ENCODE measurements around the gene MKLN1.

MKLN1 gene

GRCh38 chr7:131518626-131519025 lies 190.9 kb downstream of the MKLN1 start:
- Histone ChIP-seq H3K9ac (ENCODE audit: low read depth, low read length) (no peak overlapping the region), H3K4me3 (ENCODE audit: low read length) (no peak overlapping the region), H3K9me3 (ENCODE audit: insufficient read depth, low read depth, low read length) (no peaks in the 10 kb centered on the region), H3K36me3 (ENCODE audit: insufficient read depth, low read depth, low read length) (peaks cover 37% of the 10 kb centered on the region), H3K27ac (ENCODE audit: low read length) (no peak overlapping the region), H3K27me3 (ENCODE audit: insufficient read depth, low read length) (no peaks in the 10 kb centered on the region), H3K4me1 (ENCODE audit: insufficient read depth, low read length) (peaks cover 29% of the 10 kb centered on the region)

GRCh38 chr7:131521651-131522163 lies 194.0 kb downstream of the MKLN1 start:
- Histone ChIP-seq H3K4me1 (ENCODE audit: insufficient read depth, low read length) (peaks cover 36% of the 10 kb centered on the region), H3K27ac (ENCODE audit: low read length) (no peak overlapping the region), H3K27me3 (ENCODE audit: insufficient read depth, low read length) (no peaks in the 10 kb centered on the region), H3K9ac (ENCODE audit: low read depth, low read length) (no peak overlapping the region), H3K4me3 (ENCODE audit: low read length) (no peak overlapping the region), H3K9me3 (ENCODE audit: insufficient read depth, low read depth, low read length) (no peaks in the 10 kb centered on the region), H3K36me3 (ENCODE audit: insufficient read depth, low read depth, low read length) (peaks cover 52% of the 10 kb centered on the region)

GRCh38 chr7:131522325-131522930 lies 194.8 kb downstream of the MKLN1 start:
- H3K36me3 ChIP-seq (ENCODE audit: insufficient read depth, low read depth, low read length): peaks cover 45% of the 10 kb centered on the region
- no peak overlapping the region for H3K27ac ChIP-seq (ENCODE audit: low read length)
- H3K27me3 ChIP-seq (ENCODE audit: insufficient read depth, low read length): no peaks in the 10 kb centered on the region
- peaks cover 36% of the 10 kb centered on the region for H3K4me1 ChIP-seq (ENCODE audit: insufficient read depth, low read length)
- peak overlapping the region; percentile 11; the same call in 1 of the 2 replicates for H3K4me3 ChIP-seq (ENCODE audit: low read length)
- no peaks in the 10 kb centered on the region for H3K9me3 ChIP-seq (ENCODE audit: insufficient read depth, low read depth, low read length)
- no peak overlapping the region for H3K9ac ChIP-seq (ENCODE audit: low read depth, low read length)

- Histone ChIP-seq H3K27me3 (ENCODE audit: insufficient read depth, low read length) (no peaks in the 10 kb centered on the region), H3K4me3 (ENCODE audit: low read length) (no peak overlapping the region), H3K36me3 (ENCODE audit: insufficient read depth, low read depth, low read length) (peaks cover 41% of the 10 kb centered on the region), H3K27ac (ENCODE audit: low read length) (no peak overlapping the region), H3K9ac (ENCODE audit: low read depth, low read length) (no peak overlapping the region), H3K4me1 (ENCODE audit: insufficient read depth, low read length) (peaks cover 38% of the 10 kb centered on the region), H3K9me3 (ENCODE audit: insufficient read depth, low read depth, low read length) (no peaks in the 10 kb centered on the region)
Observed at GRCh38 chr7:131524115-131524514, 196.4 kb downstream of the MKLN1 start.

GRCh38 chr7:131524703-131525102 lies 197.0 kb downstream of the MKLN1 start:
- Histone ChIP-seq H3K4me1 (ENCODE audit: insufficient read depth, low read length) (peaks cover 38% of the 10 kb centered on the region), H3K9ac (ENCODE audit: low read depth, low read length) (no peak overlapping the region), H3K27me3 (ENCODE audit: insufficient read depth, low read length) (no peaks in the 10 kb centered on the region), H3K36me3 (ENCODE audit: insufficient read depth, low read depth, low read length) (peaks cover 41% of the 10 kb centered on the region), H3K4me3 (ENCODE audit: low read length) (no peak overlapping the region), H3K9me3 (ENCODE audit: insufficient read depth, low read depth, low read length) (no peaks in the 10 kb centered on the region), H3K27ac (ENCODE audit: low read length) (no peak overlapping the region)

- no peak overlapping the region for H3K4me3 ChIP-seq (ENCODE audit: low read length)
- peaks cover 32% of the 10 kb centered on the region for H3K4me1 ChIP-seq (ENCODE audit: insufficient read depth, low read length)
- peaks cover 35% of the 10 kb centered on the region for H3K36me3 ChIP-seq (ENCODE audit: insufficient read depth, low read depth, low read length)
- no peaks in the 10 kb centered on the region for H3K27me3 ChIP-seq (ENCODE audit: insufficient read depth, low read length)
- no peak overlapping the region for H3K27ac ChIP-seq (ENCODE audit: low read length)
- no peak overlapping the region for H3K9ac ChIP-seq (ENCODE audit: low read depth, low read length)
- H3K9me3 ChIP-seq (ENCODE audit: insufficient read depth, low read depth, low read length): no peaks in the 10 kb centered on the region
Observed at GRCh38 chr7:131525820-131526219, 198.1 kb downstream of the MKLN1 start.

GRCh38 chr7:131527456-131527855 lies 199.8 kb downstream of the MKLN1 start:
- H3K9ac ChIP-seq (ENCODE audit: low read depth, low read length): no peak overlapping the region
- H3K4me1 ChIP-seq (ENCODE audit: insufficient read depth, low read length): peaks cover 37% of the 10 kb centered on the region
- no peak overlapping the region for H3K27ac ChIP-seq (ENCODE audit: low read length)
- H3K36me3 ChIP-seq (ENCODE audit: insufficient read depth, low read depth, low read length): peaks cover 43% of the 10 kb centered on the region
- H3K4me3 ChIP-seq (ENCODE audit: low read length): no peak overlapping the region
- no peaks in the 10 kb centered on the region for H3K9me3 ChIP-seq (ENCODE audit: insufficient read depth, low read depth, low read length)
- no peaks in the 10 kb centered on the region for H3K27me3 ChIP-seq (ENCODE audit: insufficient read depth, low read length)

- H3K27me3 ChIP-seq (ENCODE audit: insufficient read depth, low read length): no peaks in the 10 kb centered on the region
- H3K4me3 ChIP-seq (ENCODE audit: low read length): no peak overlapping the region
- no peak overlapping the region for H3K9ac ChIP-seq (ENCODE audit: low read depth, low read length)
- H3K4me1 ChIP-seq (ENCODE audit: insufficient read depth, low read length): peaks cover 32% of the 10 kb centered on the region
- H3K27ac ChIP-seq (ENCODE audit: low read length): no peak overlapping the region
- no peaks in the 10 kb centered on the region for H3K9me3 ChIP-seq (ENCODE audit: insufficient read depth, low read depth, low read length)
- H3K36me3 ChIP-seq (ENCODE audit: insufficient read depth, low read depth, low read length): peaks cover 57% of the 10 kb centered on the region
Observed at GRCh38 chr7:131529179-131529578, 201.5 kb downstream of the MKLN1 start.

GRCh38 chr7:131529617-131530016 lies 201.9 kb downstream of the MKLN1 start:
- H3K27ac ChIP-seq (ENCODE audit: low read length): no peak overlapping the region
- no peaks in the 10 kb centered on the region for H3K9me3 ChIP-seq (ENCODE audit: insufficient read depth, low read depth, low read length)
- no peaks in the 10 kb centered on the region for H3K27me3 ChIP-seq (ENCODE audit: insufficient read depth, low read length)
- H3K36me3 ChIP-seq (ENCODE audit: insufficient read depth, low read depth, low read length): peaks cover 55% of the 10 kb centered on the region
- peaks cover 28% of the 10 kb centered on the region for H3K4me1 ChIP-seq (ENCODE audit: insufficient read depth, low read length)
- H3K9ac ChIP-seq (ENCODE audit: low read depth, low read length): no peak overlapping the region
- no peak overlapping the region for H3K4me3 ChIP-seq (ENCODE audit: low read length)

- no peak overlapping the region for H3K4me3 ChIP-seq (ENCODE audit: low read length)
- no peaks in the 10 kb centered on the region for H3K9me3 ChIP-seq (ENCODE audit: insufficient read depth, low read depth, low read length)
- no peak overlapping the region for H3K9ac ChIP-seq (ENCODE audit: low read depth, low read length)
- H3K4me1 ChIP-seq (ENCODE audit: insufficient read depth, low read length): peaks cover 24% of the 10 kb centered on the region
- H3K36me3 ChIP-seq (ENCODE audit: insufficient read depth, low read depth, low read length): peaks cover 56% of the 10 kb centered on the region
- no peaks in the 10 kb centered on the region for H3K27me3 ChIP-seq (ENCODE audit: insufficient read depth, low read length)
- H3K27ac ChIP-seq (ENCODE audit: low read length): no peak overlapping the region
Observed at GRCh38 chr7:131530137-131530536, 202.5 kb downstream of the MKLN1 start.

GRCh38 chr7:131532570-131533091 lies 205.0 kb downstream of the MKLN1 start:
- Histone ChIP-seq H3K4me3 (ENCODE audit: low read length) (no peak overlapping the region), H3K27me3 (ENCODE audit: insufficient read depth, low read length) (no peaks in the 10 kb centered on the region), H3K36me3 (ENCODE audit: insufficient read depth, low read depth, low read length) (peaks cover 73% of the 10 kb centered on the region), H3K27ac (ENCODE audit: low read length) (no peak overlapping the region), H3K9ac (ENCODE audit: low read depth, low read length) (no peak overlapping the region), H3K4me1 (ENCODE audit: insufficient read depth, low read length) (peaks cover 24% of the 10 kb centered on the region), H3K9me3 (ENCODE audit: insufficient read depth, low read depth, low read length) (no peaks in the 10 kb centered on the region)

- Histone ChIP-seq H3K36me3 (ENCODE audit: insufficient read depth, low read depth, low read length) (peaks cover 78% of the 10 kb centered on the region), H3K4me1 (ENCODE audit: insufficient read depth, low read length) (peaks cover 25% of the 10 kb centered on the region)
Observed at GRCh38 chr7:131533151-131533559, 205.5 kb downstream of the MKLN1 start.

More at GRCh38 chr7:131533151-131533559, 205.5 kb downstream of the MKLN1 start:
- H3K9me3 ChIP-seq (ENCODE audit: insufficient read depth, low read depth, low read length): no peaks in the 10 kb centered on the region
- H3K4me3 ChIP-seq (ENCODE audit: low read length): no peak overlapping the region
- no peak overlapping the region for H3K9ac ChIP-seq (ENCODE audit: low read depth, low read length)
- no peak overlapping the region for H3K27ac ChIP-seq (ENCODE audit: low read length)
- H3K27me3 ChIP-seq (ENCODE audit: insufficient read depth, low read length): no peaks in the 10 kb centered on the region

Measured in iPS-20b (cell line).